Effector memory CD8-positive, alpha-beta T cell (primary cell): ENCODE data around the gene NFIB.
A peak's percentile ranks its signal among the peaks of the same experiment; 100 is the strongest.

Experiments used
- ATAC-seq: fragments of 150-1000 bp; cut with Tn5 transposase; replicated peaks from 2 replicates; pipeline ENCODE4 v1.10.0; 2021; ENCODE audit warnings: mild to moderate bottlenecking, moderate library complexity
- DNase-seq, 3 experiments: peaks; one replicate each; pipeline ENCODE4 v3.0.0; 2021
- H3K27ac Mint-ChIP-seq, 2 donors: one replicate each; pipeline ENCODE4 v1.8.0; 2022; ENCODE audit warnings: mild to moderate bottlenecking in 2 of 2, mixed read lengths in 2 of 2, moderate library complexity in 2 of 2
- H3K27me3 Mint-ChIP-seq, 2 donors: one replicate each; pipeline ENCODE4 v1.8.0; 2022; ENCODE audit warnings: mixed read lengths in 2 of 2
- H3K36me3 Mint-ChIP-seq: one replicate; pipeline ENCODE4 v1.8.0; 2022; ENCODE audit warnings: mild to moderate bottlenecking, moderate library complexity, mixed read lengths; ENCODE audit not compliant: insufficient read depth
- H3K4me1 Mint-ChIP-seq, 2 donors: one replicate each; pipeline ENCODE4 v1.8.0; 2022; ENCODE audit warnings: low read depth in 2 of 2, mixed read lengths in 2 of 2
- H3K4me3 Mint-ChIP-seq, 2 donors: one replicate each; pipeline ENCODE4 v1.8.0; 2022; ENCODE audit warnings: mild to moderate bottlenecking in 2 of 2, mixed read lengths in 2 of 2, moderate library complexity in 2 of 2
- H3K9me3 Mint-ChIP-seq, 2 donors: one replicate each; pipeline ENCODE4 v1.8.0; 2022; ENCODE audit warnings: mixed read lengths in 2 of 2

The NFIB gene

DNA sequence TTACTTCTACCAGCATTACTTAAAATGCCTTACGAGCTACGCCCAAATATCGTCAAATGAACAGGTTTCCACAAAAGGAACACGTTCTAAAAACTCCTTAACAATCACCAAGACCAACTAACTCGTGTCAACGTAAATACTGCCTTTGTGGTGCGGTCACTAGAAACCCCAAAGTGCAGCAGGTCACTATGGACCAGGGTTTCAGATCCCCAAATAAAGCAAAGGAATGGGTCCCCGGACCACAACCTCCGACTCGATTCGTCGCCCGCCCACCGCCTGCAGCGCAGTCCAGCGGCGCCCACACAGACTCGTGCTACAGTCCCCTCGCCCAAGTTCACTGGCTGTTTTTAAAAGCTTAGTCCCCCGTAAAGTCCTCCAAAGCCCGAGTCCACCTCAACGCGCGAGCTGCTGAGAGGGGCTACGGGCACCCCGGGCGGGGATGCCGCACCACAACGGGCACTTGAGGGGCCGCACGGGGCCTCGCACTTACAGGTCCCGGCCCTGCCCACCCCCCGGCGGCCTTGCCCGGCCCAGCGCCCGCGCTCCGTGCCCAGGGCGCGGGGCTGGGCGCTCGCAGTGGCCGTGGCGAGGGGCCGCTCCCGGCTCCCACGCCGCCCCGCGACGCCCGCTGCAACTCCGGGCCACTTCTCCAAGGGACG lies 1.1 kb downstream of the NFIB start:
- no peaks in the 10 kb centered on the region for H3K9me3 Mint-ChIP-seq
- DNase-seq, result no peak
- no peak overlapping the region for H3K27ac Mint-ChIP-seq
- peaks cover 54 to 65% of the 10 kb centered on the region in 2 donors for H3K27me3 Mint-ChIP-seq
- peaks cover 2% of the 10 kb centered on the region for H3K36me3 Mint-ChIP-seq
- H3K4me3 Mint-ChIP-seq, result peak overlapping the region; percentile 87 to 88
- no peak for ATAC-seq
- peaks cover 13 to 18% of the 10 kb centered on the region in 2 donors for H3K4me1 Mint-ChIP-seq

DNA sequence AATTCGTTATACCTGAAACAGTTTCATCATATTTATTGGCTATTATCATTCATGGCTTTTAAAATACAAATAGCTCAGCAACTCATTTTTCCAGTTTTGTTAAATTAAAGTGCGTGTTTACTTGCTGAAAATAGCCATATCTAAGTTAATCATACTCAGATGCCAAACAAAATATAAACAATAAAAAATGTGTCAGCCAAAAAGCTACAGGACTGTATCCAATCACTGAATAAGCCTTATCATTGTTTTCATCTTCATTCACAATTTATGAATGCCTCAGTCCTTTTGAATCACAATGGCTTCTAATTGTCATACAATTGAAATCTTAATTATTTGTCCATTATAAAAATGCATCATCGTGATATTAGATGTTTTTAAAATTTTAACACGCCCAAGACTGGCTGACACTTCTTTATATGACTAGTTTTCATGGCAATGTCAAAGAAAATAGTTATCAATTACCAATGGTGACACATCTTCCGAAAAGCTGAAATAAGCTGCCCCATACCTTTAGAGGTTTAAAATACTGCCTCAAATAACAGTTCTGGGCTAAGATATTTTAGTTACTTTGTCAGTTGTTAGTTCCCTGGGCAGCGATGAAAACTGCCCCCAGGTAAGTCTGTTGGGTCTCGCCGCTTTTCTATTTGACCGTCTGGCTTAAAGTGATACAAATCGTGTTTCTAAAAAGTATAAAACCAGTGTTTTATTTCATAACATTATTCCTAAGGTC lies 1.8 kb downstream of the NFIB start:
- Mint-ChIP-seq H3K27ac (no peak overlapping the region), H3K27me3 (peaks cover 59 to 67% of the 10 kb centered on the region in 2 donors), H3K9me3 (no peaks in the 10 kb centered on the region), H3K36me3 (peaks cover 2% of the 10 kb centered on the region), H3K4me1 (peaks cover 13 to 15% of the 10 kb centered on the region in 2 donors), H3K4me3 (peak overlapping the region in 1 of 2 donors; percentile 40)
- ATAC-seq (no peak), DNase-seq (no peak)

GRCh38 chr9:14311171-14311949 lies 2.6 kb downstream of the NFIB start:
- Mint-ChIP-seq H3K27ac (no peak overlapping the region), H3K4me3 (no peak overlapping the region), H3K4me1 (peaks cover 12 to 13% of the 10 kb centered on the region in 2 donors), H3K36me3 (peaks cover 2% of the 10 kb centered on the region), H3K9me3 (no peaks in the 10 kb centered on the region), H3K27me3 (peaks cover 56 to 63% of the 10 kb centered on the region in 2 donors)
- ATAC-seq, result no peak
- DNase-seq, result no peak

DNA sequence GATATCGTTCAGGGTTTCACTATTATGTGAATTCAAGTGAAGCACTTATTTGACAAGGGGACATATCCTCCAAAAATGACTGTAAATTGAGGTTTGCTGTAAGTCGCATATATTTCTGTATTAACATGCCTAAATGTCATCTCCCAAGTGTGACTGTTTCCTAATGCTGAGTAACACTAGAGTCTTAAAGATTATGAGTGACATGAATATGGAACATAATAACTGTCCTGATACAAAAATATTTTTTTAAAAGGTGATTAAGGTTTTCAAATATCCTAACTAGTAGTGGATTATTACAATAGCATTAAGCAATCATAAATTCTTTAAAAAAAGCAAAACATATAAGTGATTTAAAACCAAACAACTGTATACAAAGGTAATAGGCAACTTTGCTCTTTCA lies 3.6 kb downstream of the NFIB start:
- ATAC-seq (no peak), DNase-seq (no peak)
- Mint-ChIP-seq H3K27me3 (peaks cover 52 to 58% of the 10 kb centered on the region in 2 donors), H3K4me1 (peaks cover 9% of the 10 kb centered on the region in 2 donors), H3K36me3 (peaks cover 2% of the 10 kb centered on the region), H3K27ac (no peak overlapping the region), H3K9me3 (no peaks in the 10 kb centered on the region), H3K4me3 (no peak overlapping the region)

DNA sequence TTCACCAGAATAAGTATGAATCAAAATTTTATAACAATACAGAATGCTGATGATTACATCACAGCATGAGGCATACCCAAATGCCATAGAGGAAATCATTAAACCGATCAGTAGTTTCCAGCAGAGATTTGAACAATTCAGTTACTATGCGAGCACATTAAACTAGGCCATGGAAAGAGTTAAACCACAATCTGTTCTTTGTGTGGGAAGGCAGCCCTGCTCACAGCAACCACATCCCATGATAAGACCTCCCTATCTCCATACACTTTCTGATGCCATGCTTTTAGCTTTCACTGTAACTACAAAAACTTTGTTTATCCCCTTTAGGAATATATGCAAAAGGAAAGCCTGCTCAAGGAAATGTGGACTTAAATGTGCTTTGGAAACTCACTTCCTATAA lies 4.5 kb downstream of the NFIB start:
- H3K27me3 Mint-ChIP-seq, result peaks cover 57 to 63% of the 10 kb centered on the region in 2 donors
- no peak overlapping the region for H3K27ac Mint-ChIP-seq
- peaks cover 2% of the 10 kb centered on the region for H3K36me3 Mint-ChIP-seq
- ATAC-seq (peak; percentile 51), DNase-seq (no peak)
- H3K4me1 Mint-ChIP-seq, result peaks cover 6 to 9% of the 10 kb centered on the region in 2 donors
- no peak overlapping the region for H3K4me3 Mint-ChIP-seq
- H3K9me3 Mint-ChIP-seq, result no peaks in the 10 kb centered on the region

GRCh38 chr9:14308853-14309145 lies 5.1 kb downstream of the NFIB start:
- ATAC-seq (no peak), DNase-seq (no peak)
- no peak overlapping the region for H3K27ac Mint-ChIP-seq
- H3K9me3 Mint-ChIP-seq, result no peaks in the 10 kb centered on the region
- H3K4me3 Mint-ChIP-seq, result no peak overlapping the region
- H3K36me3 Mint-ChIP-seq, result peaks cover 2% of the 10 kb centered on the region
- H3K27me3 Mint-ChIP-seq, result peaks cover 59 to 63% of the 10 kb centered on the region in 2 donors
- H3K4me1 Mint-ChIP-seq, result peaks cover 5 to 9% of the 10 kb centered on the region in 2 donors

DNA sequence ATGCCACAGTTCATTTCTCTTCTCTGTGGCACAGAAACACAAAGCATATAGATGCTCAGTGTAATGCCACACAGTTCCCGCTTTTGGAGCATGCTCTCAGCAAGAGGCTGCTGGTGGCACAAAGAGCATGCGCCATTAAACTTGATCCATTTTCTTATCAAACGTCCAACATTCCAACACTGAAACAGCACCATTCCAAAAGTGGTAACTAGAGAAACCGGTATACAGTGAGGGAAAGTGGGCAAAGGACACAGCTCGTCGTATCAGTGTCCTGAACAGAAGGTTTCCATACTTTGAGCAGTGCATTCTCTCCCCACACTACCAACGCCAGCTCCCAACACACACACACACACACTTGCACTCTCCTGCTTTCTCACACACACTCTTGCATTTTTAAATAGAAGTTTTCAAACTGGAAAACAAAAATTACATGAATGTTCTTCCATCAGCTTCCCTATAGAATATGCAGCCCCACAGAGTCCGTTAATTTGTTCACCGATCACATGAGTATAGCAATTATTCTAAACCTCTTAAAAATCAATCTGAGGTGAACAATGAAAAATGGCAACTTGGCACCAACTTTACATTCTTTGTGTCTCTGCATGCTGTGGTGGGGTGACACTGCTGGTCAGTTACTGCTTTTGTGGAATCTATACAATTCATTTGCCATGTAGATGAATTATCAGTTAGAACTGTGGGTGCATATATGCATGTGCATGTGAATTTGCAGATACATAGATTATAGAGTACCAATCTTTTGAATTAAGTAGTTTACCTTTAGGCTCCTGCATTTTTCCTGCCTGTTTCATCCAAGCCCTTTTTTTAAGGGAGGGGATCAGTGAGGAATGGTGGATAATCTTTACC lies 5.7 kb downstream of the NFIB start:
- Mint-ChIP-seq H3K9me3 (no peaks in the 10 kb centered on the region), H3K4me1 (peaks cover under 1 to 4% of the 10 kb centered on the region in 2 donors), H3K27ac (no peak overlapping the region), H3K36me3 (peaks cover 2% of the 10 kb centered on the region), H3K27me3 (peaks cover 54 to 63% of the 10 kb centered on the region in 2 donors), H3K4me3 (no peak overlapping the region)
- ATAC-seq (no peak), DNase-seq (no peak)

DNA sequence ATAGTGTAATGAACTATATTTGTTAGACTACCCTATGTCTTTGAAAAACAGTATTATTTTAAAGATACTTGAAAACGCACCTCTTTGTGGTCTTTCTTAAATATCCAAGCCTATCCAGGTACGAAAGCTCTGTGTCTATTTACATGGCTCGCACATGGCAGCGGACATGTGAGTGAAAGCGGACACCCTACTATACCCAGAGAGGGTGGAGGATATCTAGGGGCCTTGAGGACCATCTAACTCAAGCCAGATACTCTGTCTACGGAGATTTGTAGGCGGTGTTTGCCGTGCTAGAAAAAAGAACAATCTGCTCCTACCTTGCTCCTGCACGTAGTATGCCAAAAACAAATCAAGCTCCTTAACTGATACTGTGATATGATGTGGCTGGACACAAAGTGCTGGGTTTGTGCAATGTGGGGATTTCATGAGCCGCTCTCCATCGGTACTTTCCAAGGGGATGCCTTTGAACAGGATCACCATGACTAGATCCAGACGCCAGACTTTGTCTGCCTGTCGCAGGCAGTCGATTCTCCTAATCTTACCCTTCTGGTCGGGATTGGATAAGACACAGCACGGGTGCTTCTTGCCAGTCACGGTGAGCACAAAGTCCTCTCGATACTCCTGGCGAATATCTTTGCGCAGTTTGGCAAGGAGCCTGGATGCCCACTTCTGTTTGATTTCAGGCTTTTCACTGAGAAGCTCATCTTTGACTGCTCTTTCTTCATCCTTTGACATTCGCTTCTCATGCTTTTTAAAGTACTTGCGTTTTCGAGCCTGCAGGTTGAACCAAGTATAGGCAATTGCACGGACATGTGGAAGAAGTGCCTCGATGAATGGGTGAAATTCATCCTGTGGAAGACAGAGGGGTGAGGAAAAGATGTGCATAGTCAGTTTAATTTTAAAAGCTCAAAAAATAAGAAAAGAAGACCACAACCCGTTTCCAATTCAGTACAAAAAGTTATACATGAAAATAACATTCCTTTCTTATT lies 7.0 kb downstream of the NFIB start:
- Mint-ChIP-seq H3K9me3 (no peaks in the 10 kb centered on the region), H3K27ac (no peak overlapping the region), H3K27me3 (peaks cover 46 to 64% of the 10 kb centered on the region in 2 donors), H3K36me3 (no peaks in the 10 kb centered on the region), H3K4me1 (no peaks in the 10 kb centered on the region), H3K4me3 (no peak overlapping the region)
- DNase-seq, result no peak
- ATAC-seq, result no peak

DNA sequence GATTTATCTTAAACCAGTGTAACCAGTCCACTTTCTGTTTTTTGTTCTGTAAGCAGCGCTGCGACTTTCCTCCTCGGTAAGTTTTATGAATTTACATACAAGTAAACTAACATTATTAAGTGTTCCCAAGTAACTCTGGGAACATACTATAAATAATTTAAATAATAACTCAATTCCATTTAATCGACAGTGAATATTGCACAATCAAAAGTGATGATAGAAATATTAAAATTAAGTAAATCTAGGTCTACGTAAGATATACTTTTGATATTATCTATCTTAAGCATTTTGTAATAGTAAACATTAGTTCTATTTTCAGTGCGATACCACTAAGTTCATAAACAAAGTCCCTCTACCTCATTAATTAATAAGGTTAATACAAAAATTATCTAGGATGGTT lies 7.8 kb downstream of the NFIB start:
- Mint-ChIP-seq H3K9me3 (no peaks in the 10 kb centered on the region), H3K27me3 (peaks cover 51 to 64% of the 10 kb centered on the region in 2 donors), H3K4me1 (no peaks in the 10 kb centered on the region), H3K4me3 (no peak overlapping the region), H3K27ac (no peak overlapping the region), H3K36me3 (no peaks in the 10 kb centered on the region)
- ATAC-seq (no peak), DNase-seq (no peak)

DNA sequence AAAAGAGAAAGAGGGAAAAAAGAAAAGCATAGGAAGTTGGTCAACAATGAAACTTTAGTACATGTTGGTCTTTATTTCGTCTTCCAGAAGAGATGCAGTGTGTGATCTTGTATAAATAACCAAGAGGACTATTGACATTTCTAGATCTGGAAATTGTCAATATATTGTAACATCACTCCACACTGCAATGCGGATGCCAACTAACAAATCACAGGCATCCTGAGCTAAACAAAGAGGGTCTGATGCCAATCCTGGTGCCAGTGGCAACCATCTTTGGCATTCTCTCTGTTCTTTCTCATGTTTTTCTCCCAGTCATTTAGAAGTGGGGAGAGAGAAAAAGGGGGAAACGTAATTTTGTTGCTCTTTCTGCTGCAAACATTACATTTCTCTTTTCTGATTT lies 9.7 kb downstream of the NFIB start:
- no peaks in the 10 kb centered on the region for H3K9me3 Mint-ChIP-seq
- H3K4me3 Mint-ChIP-seq, result no peak overlapping the region
- peaks cover 61 to 75% of the 10 kb centered on the region in 2 donors for H3K27me3 Mint-ChIP-seq
- no peaks in the 10 kb centered on the region for H3K36me3 Mint-ChIP-seq
- ATAC-seq (no peak), DNase-seq (no peak)
- no peaks in the 10 kb centered on the region for H3K4me1 Mint-ChIP-seq
- no peak overlapping the region for H3K27ac Mint-ChIP-seq

- Mint-ChIP-seq H3K27ac (no peak overlapping the region), H3K4me1 (no peaks in the 10 kb centered on the region), H3K9me3 (no peaks in the 10 kb centered on the region), H3K27me3 (peaks cover 54 to 68% of the 10 kb centered on the region in 2 donors), H3K4me3 (no peak overlapping the region), H3K36me3 (no peaks in the 10 kb centered on the region)
- DNase-seq, result no peak
- no peak for ATAC-seq
Measured at GRCh38 chr9:14303521-14303920, 10.4 kb downstream of the NFIB start.

DNA sequence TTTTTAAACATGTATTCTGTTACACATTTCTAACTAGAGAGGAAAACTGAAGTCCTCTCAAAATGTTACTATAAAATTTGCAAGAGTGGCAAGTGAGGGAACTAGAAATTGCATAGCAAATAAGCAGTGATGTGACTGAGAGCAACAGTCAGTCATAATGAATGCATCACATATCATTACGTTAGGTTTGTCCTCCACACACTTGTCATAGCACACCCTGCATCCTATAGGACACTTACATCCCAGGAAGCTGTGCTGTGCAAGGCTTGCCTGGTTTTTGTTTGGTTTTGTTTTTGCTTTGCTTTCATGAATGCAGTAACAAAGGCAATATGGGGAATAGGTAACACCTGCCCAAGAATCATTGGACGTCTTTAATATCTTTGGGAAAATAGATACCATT lies 10.8 kb downstream of the NFIB start:
- Mint-ChIP-seq H3K36me3 (no peaks in the 10 kb centered on the region), H3K27ac (no peak overlapping the region), H3K27me3 (peaks cover 49 to 64% of the 10 kb centered on the region in 2 donors), H3K4me1 (no peaks in the 10 kb centered on the region), H3K4me3 (no peak overlapping the region), H3K9me3 (no peaks in the 10 kb centered on the region)
- no peak for DNase-seq
- ATAC-seq, result no peak
